Astrocyte of the cerebellum (primary cell): Measurements from ENCODE around the gene GIMAP6.

Experiments
- DNase-seq: peaks from one replicate; pipeline ENCODE4 v3.0.0-alpha.2; 2011; ENCODE audit warnings: low read depth
- H3K4me3 ChIP-seq: 2 replicates; pipeline ENCODE4 v1.5.1; 2011; ENCODE audit warnings: mild to moderate bottlenecking, low read depth, low read length, moderate library complexity
- in situ Hi-C: cut with HindIII; loops from 2 replicates; pipeline ENCODE4 v1.10.0; 2017; ENCODE audit warnings: low sequenced_read_pairs
- TF ChIP-seq, protein P1 (sequence below): IDR thresholded peaks from 2 replicates; pipeline ENCODE4 v1.5.1; 2012; ENCODE audit warnings: low read length, low read depth, moderate library complexity, mild to moderate bottlenecking; ENCODE audit errors: missing control alignments

Gene GIMAP6

DNA sequence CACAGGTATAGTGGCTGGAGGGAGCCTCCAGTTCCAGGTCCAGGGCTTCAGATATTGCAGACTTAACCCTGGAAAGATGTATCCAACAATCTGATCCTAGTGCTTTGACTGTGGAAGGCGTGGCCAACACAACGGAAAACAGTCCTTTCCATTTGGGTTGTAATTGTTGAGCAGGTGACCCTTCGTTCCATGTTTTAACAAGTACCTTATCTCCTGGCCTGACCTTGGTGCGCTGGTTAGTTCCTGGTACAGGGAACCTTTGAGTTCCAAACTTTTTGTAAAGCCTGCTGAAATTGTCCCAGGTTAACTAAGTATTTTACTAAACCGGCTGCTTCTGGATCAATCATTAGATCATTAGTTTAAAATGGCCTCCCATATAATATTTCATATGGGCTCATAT, 23.9 kb upstream of the GIMAP6 start:
- TF ChIP-seq, protein P1, sequence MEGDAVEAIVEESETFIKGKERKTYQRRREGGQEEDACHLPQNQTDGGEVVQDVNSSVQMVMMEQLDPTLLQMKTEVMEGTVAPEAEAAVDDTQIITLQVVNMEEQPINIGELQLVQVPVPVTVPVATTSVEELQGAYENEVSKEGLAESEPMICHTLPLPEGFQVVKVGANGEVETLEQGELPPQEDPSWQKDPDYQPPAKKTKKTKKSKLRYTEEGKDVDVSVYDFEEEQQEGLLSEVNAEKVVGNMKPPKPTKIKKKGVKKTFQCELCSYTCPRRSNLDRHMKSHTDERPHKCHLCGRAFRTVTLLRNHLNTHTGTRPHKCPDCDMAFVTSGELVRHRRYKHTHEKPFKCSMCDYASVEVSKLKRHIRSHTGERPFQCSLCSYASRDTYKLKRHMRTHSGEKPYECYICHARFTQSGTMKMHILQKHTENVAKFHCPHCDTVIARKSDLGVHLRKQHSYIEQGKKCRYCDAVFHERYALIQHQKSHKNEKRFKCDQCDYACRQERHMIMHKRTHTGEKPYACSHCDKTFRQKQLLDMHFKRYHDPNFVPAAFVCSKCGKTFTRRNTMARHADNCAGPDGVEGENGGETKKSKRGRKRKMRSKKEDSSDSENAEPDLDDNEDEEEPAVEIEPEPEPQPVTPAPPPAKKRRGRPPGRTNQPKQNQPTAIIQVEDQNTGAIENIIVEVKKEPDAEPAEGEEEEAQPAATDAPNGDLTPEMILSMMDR: no peak
- H3K4me3 ChIP-seq: no peak overlapping the region
- in situ Hi-C loops: no loop called here
- DNase-seq: no peak

DNA sequence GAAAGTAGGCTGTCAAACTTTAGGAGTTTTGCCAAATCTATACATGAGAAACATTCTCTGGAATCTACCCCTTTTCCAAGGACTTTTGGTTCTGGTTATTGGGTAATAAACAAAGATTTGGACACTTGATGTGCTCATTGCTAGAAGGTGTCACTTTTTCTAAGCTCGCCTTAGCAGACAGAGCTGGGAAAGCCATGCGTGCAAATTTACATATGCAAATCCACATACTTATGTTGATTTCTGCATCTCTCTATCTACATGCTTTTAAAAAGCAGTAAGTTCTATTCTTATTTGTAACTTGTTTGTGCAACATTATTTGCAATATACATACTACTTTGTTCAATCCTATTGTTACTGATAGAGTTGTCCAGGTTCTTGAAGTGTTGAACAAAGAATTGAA, 22.5 kb upstream of the GIMAP6 start:
- DNase-seq: no peak
- TF ChIP-seq, protein P1: no peak

DNA sequence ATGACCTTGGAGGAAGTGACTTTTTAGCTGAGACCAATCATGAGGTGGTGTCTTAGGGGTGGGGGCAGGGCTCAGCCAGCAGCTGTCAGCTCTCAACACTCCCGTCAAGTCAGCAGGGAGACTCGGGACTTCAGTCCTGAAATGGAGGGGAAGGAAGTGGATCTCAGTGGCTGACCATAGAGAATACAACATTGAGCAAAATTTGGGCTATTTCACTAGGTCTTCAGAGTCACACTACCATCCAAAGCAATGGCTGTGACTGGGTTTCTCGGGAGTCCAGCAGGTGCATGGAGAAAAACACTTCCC, 16.8 kb upstream of the GIMAP6 start:
- in situ Hi-C loops: no loop called here

More for the DNA sequence above, 22.5 kb upstream of the GIMAP6 start:
- no peak overlapping the region for H3K4me3 ChIP-seq
- in situ Hi-C loops: no loop called here

DNA sequence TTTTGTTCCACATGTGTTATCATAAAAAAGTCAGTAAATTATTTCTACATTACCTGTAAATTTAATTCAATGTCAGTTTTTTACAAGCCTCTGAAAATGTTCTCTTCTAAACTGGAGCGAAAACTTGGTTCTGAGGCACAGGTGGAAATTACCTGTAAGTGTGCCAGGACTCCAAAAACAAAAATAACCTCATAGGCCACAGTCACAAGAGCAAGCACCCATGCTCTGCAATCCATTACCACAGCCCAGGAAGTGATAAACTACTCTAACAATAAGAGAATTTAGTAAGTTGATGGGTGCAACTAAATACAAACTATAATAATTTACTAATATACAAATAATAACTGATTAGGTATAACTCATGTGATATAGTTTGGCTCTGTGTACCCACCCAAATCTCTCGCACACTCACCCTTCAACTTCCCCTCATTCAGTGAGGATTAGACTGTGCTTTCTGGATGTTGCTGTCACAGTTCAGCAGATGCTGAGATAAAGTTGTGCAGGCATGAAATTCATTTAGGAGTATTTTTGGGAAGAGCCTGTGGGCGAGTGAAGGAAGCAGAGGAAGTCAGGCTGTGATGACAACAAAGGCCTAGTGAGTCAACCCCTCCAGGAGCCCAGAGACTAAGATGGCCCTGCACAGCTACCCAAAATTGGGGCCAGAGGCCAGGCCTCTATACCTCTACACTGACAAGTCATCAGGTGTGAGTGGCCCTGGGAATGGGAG, 16.3 kb upstream of the GIMAP6 start:
- no peak overlapping the region for H3K4me3 ChIP-seq
- DNase-seq: no peak

More for the DNA sequence above, 16.8 kb upstream of the GIMAP6 start:
- H3K4me3 ChIP-seq: no peak overlapping the region
- no peak for DNase-seq
- TF ChIP-seq, protein P1: no peak

DNA sequence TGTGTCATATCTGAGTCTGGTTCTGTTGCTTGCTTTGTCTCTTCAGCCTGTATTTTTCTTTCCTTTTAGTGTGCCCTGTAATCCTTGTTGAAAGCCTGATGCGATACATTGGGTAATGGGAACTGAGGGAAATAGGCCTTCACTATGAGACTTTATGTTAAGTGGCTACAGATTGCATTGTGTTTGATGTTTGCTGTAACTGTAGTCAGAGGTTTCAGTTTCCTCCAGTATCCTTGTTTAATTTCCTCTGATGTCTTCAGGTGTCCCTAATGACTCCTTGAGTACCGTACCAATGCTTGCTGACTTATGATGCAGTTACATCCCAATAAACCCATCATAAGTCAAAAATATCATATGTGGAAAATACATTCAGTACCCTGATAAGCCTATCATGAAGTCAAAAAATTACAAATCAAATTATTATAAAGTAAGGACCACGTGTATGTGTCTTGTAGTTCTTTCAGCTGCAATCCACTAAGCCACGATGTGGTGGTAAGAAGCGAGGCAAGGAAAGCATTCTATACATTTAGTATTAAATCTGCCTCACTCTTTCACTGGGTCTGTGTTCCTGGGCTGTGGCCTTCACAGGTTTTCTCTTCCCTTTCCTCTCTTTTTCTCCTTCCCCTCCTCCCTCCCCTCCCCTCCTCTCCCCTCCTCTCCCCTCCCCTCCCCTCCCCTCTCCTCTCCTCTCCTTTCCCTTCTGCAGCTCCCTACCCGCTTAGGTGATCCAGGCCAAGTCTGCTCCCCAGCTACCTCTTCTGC, 13.3 kb upstream of the GIMAP6 start:
- no peak for DNase-seq
- no peak overlapping the region for H3K4me3 ChIP-seq
- TF ChIP-seq, protein P1: no peak
- in situ Hi-C loops: no loop called here

More for the DNA sequence above, 16.3 kb upstream of the GIMAP6 start:
- TF ChIP-seq, protein P1: no peak
- in situ Hi-C loops: no loop called here

DNA sequence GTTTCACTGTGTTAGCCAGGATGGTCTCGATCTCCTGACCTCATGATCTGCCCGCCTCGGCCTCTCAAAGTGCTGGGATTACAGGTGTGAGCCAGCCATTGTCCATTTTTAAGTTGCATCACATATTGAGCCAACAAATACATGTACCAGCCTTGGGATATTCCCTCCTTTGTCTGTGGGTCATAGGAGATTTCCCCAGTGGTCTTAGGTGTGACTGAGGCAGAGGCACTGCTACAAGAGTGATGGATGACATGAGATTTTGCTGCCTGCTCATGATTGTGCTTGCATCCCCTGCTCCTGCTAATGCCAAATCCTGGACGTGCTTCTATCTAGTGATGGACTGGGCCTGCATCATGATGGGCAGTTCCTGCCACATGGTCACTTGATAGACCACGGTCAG, 10.7 kb upstream of the GIMAP6 start:
- in situ Hi-C loops: no loop called here
- TF ChIP-seq, protein P1: no peak
- DNase-seq: no peak
- no peak overlapping the region for H3K4me3 ChIP-seq
